ENCODE measurements around the gene SGF29. TPM values are rescaled to one million over a fixed set of nuclear protein-coding genes. Genes with fewer than 3 reads are reported as not detected.

Gene SGF29
- total and polyA plus RNA-seq, 9 of the 15 experiments (the other 6 are each of a cell fraction or from before 2014, with no cell fraction given) = 2.6 to 36.1 (median 21.2) TPM

GRCh38 chr16:28606291-28607115 lies 52.8 kb downstream of the SGF29 start:
- in situ Hi-C loops (cut with MboI) = loop anchor here (25.0 kb wide), 4 partner anchors 106 to 1606 kb away; partner anchors contain the start of genes EIF3C and EIF3CL
- BruUV-seq (replicated peaks) = no TSS peak

More at GRCh38 chr16:28606291-28607115, 52.8 kb downstream of the SGF29 start:
- no peaks in the 10 kb centered on the region for H3K27me3 ChIP-seq (ENCODE audit: control insufficient read depth in 2 of 2, insufficient read depth in 2 of 2, low read length in 2 of 2)
- H3K9ac ChIP-seq (ENCODE audit: insufficient read depth in 1 of 2, low read depth in 2 of 2, low read length in 2 of 2) = no peak overlapping the region
- POLR2A ChIA-PET = interaction anchor here (0.6 kb wide), 2 partner anchors 9 to 237 kb away, joined by 4 to 6 read pairs; no protein-coding TSS in a partner anchor
- H2AFZ ChIP-seq (ENCODE audit: low read depth, low read length) = no peak overlapping the region
- no peak overlapping the region for H3K4me2 ChIP-seq (ENCODE audit: insufficient read depth, low read length)
- ATAC-seq (no peak), DNase-seq (ENCODE audit: extremely low read depth in 1 of 4, low spot score in 3 of 4) (no peak), FAIRE-seq (no peak)
- no peak overlapping the region for H3K27ac ChIP-seq (ENCODE audit: extremely low read depth, low read depth, low read length)
- H3K36me3 ChIP-seq (ENCODE audit: control insufficient read depth, insufficient read depth, low read length) = no peaks in the 10 kb centered on the region
- H3K4me3 ChIP-seq = no peak overlapping the region
- H3K79me2 ChIP-seq (ENCODE audit: control insufficient read depth, insufficient read depth, low read length) = no peaks in the 10 kb centered on the region
- TF ChIP-seq, protein P1, sequence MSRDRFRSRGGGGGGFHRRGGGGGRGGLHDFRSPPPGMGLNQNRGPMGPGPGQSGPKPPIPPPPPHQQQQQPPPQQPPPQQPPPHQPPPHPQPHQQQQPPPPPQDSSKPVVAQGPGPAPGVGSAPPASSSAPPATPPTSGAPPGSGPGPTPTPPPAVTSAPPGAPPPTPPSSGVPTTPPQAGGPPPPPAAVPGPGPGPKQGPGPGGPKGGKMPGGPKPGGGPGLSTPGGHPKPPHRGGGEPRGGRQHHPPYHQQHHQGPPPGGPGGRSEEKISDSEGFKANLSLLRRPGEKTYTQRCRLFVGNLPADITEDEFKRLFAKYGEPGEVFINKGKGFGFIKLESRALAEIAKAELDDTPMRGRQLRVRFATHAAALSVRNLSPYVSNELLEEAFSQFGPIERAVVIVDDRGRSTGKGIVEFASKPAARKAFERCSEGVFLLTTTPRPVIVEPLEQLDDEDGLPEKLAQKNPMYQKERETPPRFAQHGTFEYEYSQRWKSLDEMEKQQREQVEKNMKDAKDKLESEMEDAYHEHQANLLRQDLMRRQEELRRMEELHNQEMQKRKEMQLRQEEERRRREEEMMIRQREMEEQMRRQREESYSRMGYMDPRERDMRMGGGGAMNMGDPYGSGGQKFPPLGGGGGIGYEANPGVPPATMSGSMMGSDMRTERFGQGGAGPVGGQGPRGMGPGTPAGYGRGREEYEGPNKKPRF (IDR thresholded peaks at IDR 0.05; ENCODE audit: low read depth, low read length) = no peak
- TF ChIP-seq HNRNPK (IDR thresholded peaks at IDR 0.05; ENCODE audit: low read depth, low read length, poor library complexity, severe bottlenecking) = no peak
- no peak for TF ChIP-seq FOSL1 (tag; conservative IDR thresholded peaks at IDR 0.05)
- H3K9me3 ChIP-seq (replicated peaks; ENCODE audit: control insufficient read depth, insufficient read depth, low read depth, low read length) = no peaks in the 10 kb centered on the region
- no peaks in the 10 kb centered on the region for H3K9me1 ChIP-seq (ENCODE audit: control insufficient read depth, insufficient read depth, low read length)
- 55% methylated on average over 12 of the region's 16 CpGs for WGBS (ENCODE audit: insufficient coverage, low coverage, missing lambda C conversion rate)
- H4K20me1 ChIP-seq (replicated peaks; ENCODE audit: control insufficient read depth, insufficient read depth, low read length) = no peaks in the 10 kb centered on the region
- CTCF ChIA-PET (ENCODE audit: low intra/inter-chr PET ratio) = no interaction called here
- intact Hi-C loops (cut with micrococcal nuclease) = no loop called here
- peaks cover 6 to 17% of the 10 kb centered on the region in 2 experiments; a peak in 3 of 5 replicates for H3K4me1 ChIP-seq (replicated peaks in 1 of 2; ENCODE audit: control insufficient read depth in 2 of 2, insufficient read depth in 2 of 2, low read length in 2 of 2)
